CD4-positive, alpha-beta T cell treated with Interleukin-12 subunit alpha and Interleukin-12 subunit beta, for 1 hour (primary cell): Measurements from ENCODE around the gene MMP23B.
A peak's percentile ranks its signal among the peaks of the same experiment; 100 is the strongest.
"Not testable (repeated sequence)": the region's sequence is repeated elsewhere in the genome, so short reads cannot be mapped to it uniquely, and the experiment has no call there.

Experiments
- DNase-seq: peaks from one replicate; pipeline ENCODE4 v3.0.0-alpha.2; 2020

The MMP23B gene

DNA sequence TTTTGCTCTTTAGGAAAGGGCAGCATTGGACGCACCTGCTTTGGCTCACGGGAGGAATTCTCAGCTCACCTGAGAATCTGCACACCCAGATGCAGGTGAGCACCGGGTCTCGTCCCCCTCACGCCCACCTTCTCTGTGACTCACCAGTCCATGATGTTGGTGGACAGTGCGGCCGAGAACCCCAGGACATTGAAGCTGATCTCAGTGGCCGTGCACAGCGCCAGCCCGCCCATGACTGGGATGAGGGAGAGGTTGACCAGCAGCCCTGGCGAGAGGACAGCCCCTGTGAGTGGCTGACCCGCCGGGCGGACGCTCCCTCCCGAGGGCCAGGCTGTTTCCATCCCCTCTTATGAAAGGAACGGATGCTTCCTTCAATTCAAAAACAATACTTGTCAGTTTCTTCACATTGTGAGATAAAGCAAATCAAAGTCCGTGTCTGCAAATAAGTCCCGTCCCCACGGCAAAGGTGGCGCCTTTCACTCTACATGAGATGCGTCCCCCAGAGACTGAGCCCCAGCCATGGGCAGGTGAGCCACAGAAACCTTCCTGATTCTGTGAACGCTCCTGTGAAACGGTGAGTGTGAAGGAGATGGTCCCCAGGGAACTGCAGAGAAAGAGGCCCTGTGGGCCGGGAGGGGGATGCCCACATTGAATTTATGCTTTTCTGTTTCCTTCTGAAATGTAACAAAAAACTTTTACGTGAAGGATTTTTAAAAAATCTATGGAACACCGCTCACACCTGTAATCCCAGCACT lies 39.6 kb downstream of the MMP23B start:
- no peak for DNase-seq

DNA sequence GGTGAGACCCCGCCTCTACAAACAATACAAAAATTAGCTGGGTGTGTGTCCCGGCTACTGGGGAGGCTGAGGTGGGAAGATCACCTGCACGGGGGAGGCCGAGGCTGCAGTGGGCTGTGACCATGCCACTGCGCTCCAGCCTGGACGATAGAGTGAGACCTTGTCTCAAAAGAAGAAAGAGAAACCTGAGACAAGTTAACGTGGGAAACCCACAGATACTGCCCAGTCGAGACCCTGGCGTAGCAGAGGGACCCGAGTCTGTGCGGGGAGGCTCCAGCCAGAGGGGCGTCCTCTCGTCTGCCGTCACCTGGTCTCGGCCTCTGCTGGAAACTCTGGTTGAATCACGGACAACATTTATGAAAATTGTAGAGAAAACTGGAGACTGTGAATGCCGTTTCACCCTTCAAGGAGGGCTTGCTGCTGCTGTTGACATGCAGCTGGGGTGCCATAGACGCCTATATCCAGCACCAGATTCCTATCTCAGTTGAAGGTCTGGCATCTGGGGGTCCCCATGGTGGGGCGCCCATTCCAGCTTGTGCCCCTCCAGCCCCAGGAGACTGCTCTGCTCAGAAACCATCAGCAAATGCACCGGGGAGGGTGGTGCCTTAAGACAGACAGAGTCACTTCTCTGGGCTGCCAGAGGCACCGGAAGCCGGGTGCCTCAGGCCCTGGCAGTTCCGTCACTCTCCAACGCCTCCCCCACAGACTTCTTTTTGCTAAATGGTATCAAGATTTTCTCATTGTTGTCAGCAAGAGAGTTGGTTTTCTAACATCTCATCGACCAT lies 40.4 kb downstream of the MMP23B start:
- DNase-seq: no peak

DNA sequence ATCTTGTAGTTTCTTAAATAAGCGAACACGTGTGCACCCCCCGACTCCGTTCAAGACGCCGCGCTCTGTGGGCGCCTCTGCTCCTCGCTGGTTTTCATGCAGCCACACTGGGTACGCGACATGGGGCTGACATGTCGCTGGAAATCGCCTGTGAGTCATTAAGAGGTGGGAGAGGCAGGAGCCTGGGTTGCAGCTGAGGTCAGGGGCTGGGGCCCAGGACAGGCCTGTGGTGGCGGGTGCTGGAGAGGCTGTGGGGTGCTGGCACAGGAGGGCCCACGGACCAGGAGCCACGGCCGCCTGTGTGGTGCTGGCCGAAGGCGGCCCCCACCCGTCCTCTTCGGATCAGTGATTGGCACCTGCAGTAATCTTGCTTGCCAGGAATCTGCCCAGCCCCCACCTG lies 42.8 kb downstream of the MMP23B start:
- not testable (repeated sequence) for DNase-seq

DNA sequence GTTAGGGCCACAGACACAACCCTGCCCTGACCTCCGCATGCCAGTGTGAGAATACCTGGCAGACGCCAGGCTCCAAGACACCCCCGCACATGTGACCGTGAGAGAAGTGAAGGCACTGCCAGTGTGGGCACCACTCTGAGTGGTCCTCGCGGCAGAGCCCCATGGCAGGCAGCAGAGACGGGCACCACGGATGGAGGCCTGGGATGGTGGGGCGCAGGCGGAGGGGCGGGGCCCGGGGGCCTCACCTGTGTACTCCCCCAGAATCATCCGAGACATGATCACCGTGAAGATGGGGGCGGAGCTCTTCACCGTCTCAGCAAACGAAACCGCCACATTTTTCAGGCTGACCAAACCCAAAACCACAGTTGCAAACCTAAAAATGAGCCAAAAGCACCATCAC lies 43.2 kb downstream of the MMP23B start:
- DNase-seq: not testable (repeated sequence)

DNA sequence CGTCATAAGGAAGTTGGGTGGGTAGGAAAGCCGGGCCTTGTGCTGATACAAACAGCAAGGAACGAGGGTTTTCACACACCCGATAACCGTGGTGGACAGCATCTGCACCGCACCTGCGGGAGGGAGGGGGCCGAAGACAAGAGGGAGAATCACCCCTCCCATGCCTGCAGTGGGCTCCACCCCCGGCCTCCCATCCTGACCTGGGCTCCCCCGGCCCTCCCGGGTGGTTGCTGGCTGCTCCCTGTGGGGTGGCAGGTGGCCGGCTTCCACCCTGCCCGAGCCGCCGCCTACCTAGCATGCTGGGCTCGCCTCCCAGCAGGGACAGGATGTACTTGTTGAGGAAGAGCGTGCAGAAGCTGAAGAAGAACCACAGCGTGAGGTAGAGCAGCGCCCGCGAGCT lies 44.1 kb downstream of the MMP23B start:
- not testable (repeated sequence) for DNase-seq

DNA sequence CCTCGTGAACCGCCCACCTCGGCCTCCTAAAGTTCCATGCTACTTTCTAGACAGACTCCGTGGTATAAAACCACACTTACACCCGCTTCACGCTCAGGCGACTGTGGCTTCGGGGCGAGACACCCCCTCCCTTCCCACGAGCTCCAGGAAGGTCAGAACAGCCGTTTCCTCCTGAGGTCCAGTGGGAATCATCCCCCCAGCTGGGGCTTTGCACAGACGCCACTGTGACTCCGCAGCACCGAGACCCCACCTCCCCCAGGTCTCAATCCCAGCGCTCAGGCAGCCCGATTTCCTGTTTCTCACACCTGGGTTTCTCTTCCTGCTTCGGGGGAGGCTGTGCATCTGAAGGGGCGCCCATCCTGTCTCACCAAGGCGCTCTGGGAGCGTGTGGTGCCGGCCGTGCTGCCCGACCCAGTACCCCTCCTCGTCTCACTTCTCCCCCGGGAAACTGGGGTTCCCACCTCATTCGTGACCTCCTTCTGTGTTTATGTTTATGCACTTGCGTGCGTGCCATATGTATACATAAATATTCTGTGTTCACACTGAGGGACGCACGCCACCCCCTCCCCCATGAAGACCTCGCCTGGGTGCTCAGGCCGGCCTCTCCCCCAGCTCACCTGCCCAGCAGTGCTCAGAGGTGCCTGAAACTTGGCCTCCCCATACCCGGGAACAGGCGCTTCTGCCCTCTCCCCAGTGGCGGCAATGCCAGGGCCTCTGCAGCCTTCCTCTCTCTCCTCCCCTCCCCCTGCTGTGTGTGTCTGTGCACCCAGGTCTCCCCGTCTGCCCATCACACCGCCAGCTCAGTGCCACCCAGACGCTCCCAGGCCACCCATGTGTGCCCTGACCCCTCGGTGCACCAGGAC lies 46.0 kb downstream of the MMP23B start:
- DNase-seq: peak; percentile 54

DNA sequence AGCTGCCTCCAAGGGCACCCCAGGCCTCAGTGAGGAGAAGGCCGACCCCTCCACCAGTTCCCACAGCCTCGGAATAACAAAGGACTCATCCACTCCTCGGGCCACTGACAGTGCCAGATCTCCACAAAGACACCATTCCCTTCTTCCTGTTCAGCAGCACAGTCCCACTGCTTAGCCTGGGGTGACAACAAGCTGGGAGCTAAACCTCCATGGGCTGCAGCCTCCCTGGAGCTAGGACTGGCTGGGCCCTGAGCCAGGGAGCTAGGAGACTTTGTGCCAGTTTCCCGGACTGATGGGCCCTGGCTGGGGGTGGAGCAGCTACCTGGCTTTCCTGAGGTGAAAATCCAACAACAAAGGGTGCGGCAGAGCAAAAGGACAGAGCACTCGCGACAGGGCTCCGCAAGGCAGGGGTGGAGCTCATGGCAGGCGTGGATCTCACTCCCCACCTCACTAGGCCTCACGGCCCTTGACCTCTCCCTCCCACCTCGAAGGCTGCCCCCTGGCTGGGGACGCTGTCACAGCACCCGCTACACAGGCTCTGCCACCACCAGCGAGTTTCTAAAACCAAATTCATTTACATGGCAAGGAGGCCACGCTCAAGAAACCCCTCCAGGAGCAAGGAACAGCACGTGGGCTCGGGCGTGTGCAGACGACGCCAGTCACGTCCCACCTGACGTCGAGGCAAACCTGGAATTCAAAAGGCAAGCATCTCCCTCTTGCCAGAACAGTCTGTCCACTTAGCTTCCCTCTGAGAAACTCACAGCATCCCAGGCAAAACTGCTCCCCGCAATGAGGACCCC lies 46.8 kb downstream of the MMP23B start:
- peak; percentile 58 for DNase-seq

DNA sequence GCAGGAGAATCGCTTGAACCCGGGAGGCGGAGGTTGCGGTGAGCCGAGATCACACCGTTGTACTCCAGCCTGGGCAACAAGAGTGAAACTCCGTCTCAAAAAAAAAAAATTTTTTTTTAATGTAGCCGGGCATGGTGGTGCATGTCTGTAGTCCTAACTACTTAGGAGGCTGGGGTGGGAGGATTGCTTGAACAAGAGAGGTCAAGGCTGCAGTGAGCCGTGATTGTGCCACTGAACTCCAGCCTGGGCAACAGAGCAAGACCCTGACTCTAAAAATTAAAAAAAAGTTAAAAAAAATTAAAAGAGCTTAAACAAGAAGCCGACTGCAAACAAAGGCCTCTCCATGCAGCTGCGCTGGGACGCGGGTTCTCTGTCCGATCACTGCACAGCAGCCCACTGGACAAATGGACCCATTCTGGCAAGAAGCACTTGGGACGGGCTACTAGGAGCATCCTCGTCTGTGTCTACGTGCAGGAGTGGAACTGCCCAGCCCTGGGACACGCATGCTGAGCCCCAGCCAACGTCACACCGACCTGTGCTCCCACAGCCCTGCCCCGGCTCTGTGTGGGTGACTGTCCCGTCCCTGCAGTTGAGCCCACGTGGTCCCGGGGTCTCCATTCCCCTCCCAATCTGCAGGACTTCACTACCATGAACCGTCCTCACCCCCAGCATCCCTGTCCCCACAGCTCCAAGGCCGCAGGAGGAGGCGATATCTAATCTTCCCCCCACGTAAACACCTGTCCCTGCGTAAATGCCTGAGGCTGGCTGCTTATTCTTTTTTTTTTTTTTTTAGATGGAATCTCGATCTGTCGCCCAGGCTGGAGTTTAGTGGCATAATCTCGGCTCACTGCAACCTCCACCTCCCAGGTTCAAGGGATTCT lies 48.3 kb downstream of the MMP23B start:
- no peak for DNase-seq

DNA sequence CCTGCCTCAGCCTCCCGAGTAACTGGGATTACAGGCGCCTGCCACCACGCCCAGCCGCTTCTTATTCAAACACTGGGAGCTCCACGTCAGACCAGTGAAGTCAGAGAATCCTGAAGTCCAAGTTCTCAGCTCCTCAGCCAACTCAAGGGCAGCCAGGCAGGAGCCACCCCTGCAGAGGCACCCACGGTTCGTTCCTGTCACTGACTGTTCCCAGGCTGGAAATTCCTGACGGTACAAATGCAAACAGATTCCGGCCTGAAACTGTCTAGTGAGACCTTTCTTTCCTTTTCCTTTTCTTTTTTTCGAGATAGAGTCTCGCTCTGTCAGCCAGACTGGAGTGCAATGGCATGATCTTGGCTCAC lies 48.9 kb downstream of the MMP23B start:
- no peak for DNase-seq

DNA sequence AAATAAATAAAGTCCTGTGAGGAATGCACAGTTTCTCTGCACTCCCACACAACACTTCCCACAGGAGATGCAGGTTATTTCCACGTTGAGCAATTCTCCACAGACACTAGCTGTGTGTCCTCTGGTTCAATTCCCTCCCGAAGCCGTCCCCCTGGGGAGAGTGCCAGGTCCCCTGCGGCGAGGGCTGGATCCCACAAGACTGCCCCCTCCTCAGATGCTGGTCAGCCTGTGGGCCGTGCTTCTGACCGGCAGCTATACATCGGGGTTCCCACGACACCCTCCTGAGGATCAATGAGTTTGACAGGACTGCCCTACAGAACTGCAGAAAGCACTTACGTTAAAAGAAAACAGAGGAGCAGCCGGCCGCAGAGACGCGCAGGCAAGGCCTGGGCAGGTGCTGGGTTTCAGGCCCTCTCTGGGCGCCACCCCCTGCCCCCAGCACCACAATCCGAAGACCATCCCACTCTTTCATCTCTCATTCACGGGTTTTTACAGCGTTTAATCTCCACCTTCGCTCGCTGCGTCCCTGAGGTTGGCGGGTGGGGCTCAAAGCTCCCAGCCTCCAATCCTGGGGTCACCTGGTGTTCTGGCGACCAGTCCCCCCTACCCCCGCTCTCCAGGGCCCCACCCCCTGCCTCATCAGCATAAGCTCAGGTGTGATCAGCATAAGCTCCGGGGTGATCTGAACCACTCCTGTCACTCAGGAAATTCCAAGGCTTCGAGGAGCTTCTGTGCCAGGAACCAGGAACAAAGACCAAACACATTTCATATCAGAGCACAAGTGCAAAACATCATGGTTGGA lies 51.3 kb downstream of the MMP23B start:
- no peak for DNase-seq
